Heart left ventricle (tissue), 16 donors: ENCODE measurements around the gene NOL6. TPM values are rescaled to one million over a fixed set of nuclear protein-coding genes. Genes with fewer than 3 reads are reported as not detected.

ENCODE experiments used
- ATAC-seq, 4 donors: fragments of 200-7000 bp; cut with Tn5 transposase; one replicate each; pipeline ENCODE4 v1.9.1; 2020 to 2022; ENCODE audit warnings: moderate library complexity in 4 of 4, mild to moderate bottlenecking in 3 of 4, moderate number of reproducible peaks in 1 of 4
- DNase-seq, 5 donors: peaks; one replicate each; pipeline ENCODE4 v3.0.0-alpha.2; 2020
- H3K27ac ChIP-seq, 12 donors: fragments of 200-600 bp; sonication (generic) in 4 of 12; one replicate each; pipeline versions ENCODE4 v1.5.0 to v1.8.0; 2016 to 2022; ENCODE audit warnings: mild to moderate bottlenecking in 2 of 12
- H3K27me3 ChIP-seq, 9 donors: fragments of 200-600 bp; sonication (generic) in 2 of 9; one replicate each; pipeline versions ENCODE4 v1.5.1 to v1.8.0; 2016 to 2022; ENCODE audit warnings: mild to moderate bottlenecking in 3 of 9
- H3K36me3 ChIP-seq, 9 donors: fragments of 200-600 bp; sonication (generic) in 2 of 9; one replicate each; pipeline versions ENCODE4 v1.5.0 to v1.8.0; 2018 to 2022; ENCODE audit warnings: mild to moderate bottlenecking in 2 of 9
- H3K4me1 ChIP-seq, 12 donors: fragments of 200-600 bp; sonication (generic) in 4 of 12; one replicate each; pipeline versions ENCODE4 v1.5.0 to v1.8.0; 2016 to 2022; ENCODE audit warnings: mild to moderate bottlenecking in 3 of 12
- H3K4me3 ChIP-seq, 12 donors: fragments of 200-600 bp; sonication (generic) in 4 of 12; one replicate each; pipeline versions ENCODE4 v1.5.0 to v1.8.0; 2017 to 2022; ENCODE audit warnings: mild to moderate bottlenecking in 9 of 12, moderate library complexity in 4 of 12
- H3K9me3 ChIP-seq, 12 donors: fragments of 200-600 bp; sonication (generic) in 4 of 12; one replicate each; pipeline versions ENCODE4 v1.5.0 to v1.8.0; 2016 to 2022; ENCODE audit warnings: mild to moderate bottlenecking in 1 of 12
- CTCF ChIP-seq, 12 donors: fragments of 200-600 bp; sonication (generic) in 4 of 12; IDR thresholded peaks; one replicate each; pipeline versions ENCODE4 v1.5.0 to v1.8.0; 2018 to 2022; ENCODE audit warnings: antibody characterized with exemption in 12 of 12, mild to moderate bottlenecking in 5 of 12
- POLR2A ChIP-seq, 2 donors: fragments of 450-650 bp; IDR thresholded peaks; one replicate each; pipeline ENCODE4 v1.6.1; 2017; ENCODE audit warnings: antibody characterized with exemption in 2 of 2, mild to moderate bottlenecking in 2 of 2, moderate library complexity in 2 of 2
- WGBS, 4 donors: extraction: QIAGEN DNeasy Blood & Tissue Kit in 2 of 4; methylation state at CpG; one replicate each; pipeline versions ENCODE4 v1.1.5 to v1.1.7; 2013 to 2018; 5-methylcytosine and 5-hydroxymethylcytosine counted together
- intact Hi-C, 10 donors: fragments of 100-400 bp; cut with DNase I; formaldehyde crosslinking; loops; one replicate each; pipeline versions ENCODE4 v1.11.1 to v1.14.2; 2022
- microRNA-seq, 4 donors: library from miRNA; unstranded; fragments of <30 nt; microRNA quantifications; one replicate each; pipeline versions ENCODE4 to v1.2.0, GENCODE V29; 2017 to 2020
- polyA plus RNA-seq, 2 donors: library from polyadenylated mRNA; stranded (reverse); fragments of 200-250 nt; gene quantifications; one replicate each; pipeline ENCODE4 v1.2.3, GENCODE V29; 2013
- total RNA-seq, 9 donors: library from RNA; depleted of rRNA in 2 of 9; stranded (reverse); fragments of >200 nt in 2 of 9; fragmentation: NEBNext Ultra II Directional in 3 of 9; extraction: Animal tissue kit (Norgen Biotek cat#: 25700) in 3 of 9; gene quantifications; one replicate each; pipeline versions ENCODE4 v1.1.0 to v1.2.4, GENCODE V29; 2016 to 2023
- donor health status: ischemic (EF 13 %, LVEDD 7.1; RV severe dilation, severe dysfunction).
- donor health status: healthy with polysubstance abuse.
- donor health status: DM: no; HTN: yes; CAD: no.
- donor health status: DM: no; HTN: no; CAD: no.
- donor health status: ischemic (EF 25% LVEDD 6.9; RV normal size, moderate dysfunction).
- donor health status: ischemic (EF 25% LVEDD 5.7; RV mildly dilated, moderate dysfunction).
- donor health status: healthy.
- donor health status: DM: yes; HTN: yes; CAD: no.
- donor health status: ischemic (EF 35%, LVEDD 5.7; RV mildly dilated, moderate dysfunction).
- donor health status: nonischemic (EF 11% LVEDD 7.7; RV severe dilation, severe dysfunction).
- donor health status: DM: yes; HTN: yes; CAD: no.
- donor health status: PGD.
- donor health status: ischemic (EF 29% LVEDD 5.4; RV normal size, mild dysfunction).
- donor health status: nonischemic (EF 23%, LVEDD 6.1; RV moderate dilation, normal function).

NOL6 gene
- total and polyA plus RNA-seq, 11 donors, result 11.2 to 28.2 (median 14.9) TPM

- intact Hi-C loops, result loop anchor here in 4 of 10 donors (1.0 to 10.0 kb wide), 5 partner anchors 38 to 59 kb away; no protein-coding TSS in a partner anchor
- peaks cover 0 to 15% (median 5%) of the 10 kb centered on the region in 12 donors for H3K4me1 ChIP-seq
- no peak for ATAC-seq
- 50 to 62% (median 52%) methylated on average over 3 of the region's 3 CpGs for WGBS, 4 donors
- H3K27ac ChIP-seq, result no peak overlapping the region
- TF ChIP-seq CTCF (IDR thresholded peaks at IDR 0.05) (no peak), POLR2A (IDR thresholded peaks at IDR 0.05) (no peak)
- peaks cover 0 to 4% (median 0%) of the 10 kb centered on the region in 9 donors for H3K36me3 ChIP-seq
- no peaks in the 10 kb centered on the region for H3K9me3 ChIP-seq
- no peak overlapping the region for H3K4me3 ChIP-seq
- no peaks in the 10 kb centered on the region for H3K27me3 ChIP-seq
- DNase-seq, result no peak
Observed at GRCh38 chr9:33414268-33414667, 59.5 kb downstream of the NOL6 start.

Small RNA genes lying within 50 kb of the gene (microRNA-seq; reads per million reads assigned to microRNA genes)
- 0 to 1.4 (median 0.19) reads per million in 4 donors for gene MIR6851

Other genes with a start within 250 kb of the NOL6 start
- not detected for gene SPINK4, start 233.8 kb downstream of the NOL6 start, total RNA-seq
- not detected for gene SPINK4, start 233.8 kb downstream of the NOL6 start, polyA plus RNA-seq
- gene BAG1, start 209.2 kb downstream of the NOL6 start, total RNA-seq, result 100 to 1,000 TPM in 6 of 9 donors, 10 to 100 TPM in 3; 71.0 to 144 (median 112) TPM
- gene BAG1, start 209.2 kb downstream of the NOL6 start, polyA plus RNA-seq, result 100 to 1,000 TPM; 110 to 132 TPM
- gene CHMP5, start 208.9 kb downstream of the NOL6 start, total RNA-seq, result 10 to 100 TPM; 37.6 to 58.5 (median 53.0) TPM
- 10 to 100 TPM; 24.7 to 76.5 TPM for gene CHMP5, start 208.9 kb downstream of the NOL6 start, polyA plus RNA-seq
- 10 to 100 TPM; 25.4 to 42.0 (median 36.1) TPM for gene NFX1, start 183.4 kb downstream of the NOL6 start, total RNA-seq
- 10 to 100 TPM; 13.7 to 23.8 TPM for gene NFX1, start 183.4 kb downstream of the NOL6 start, polyA plus RNA-seq
- gene AQP7, start 71.4 kb downstream of the NOL6 start, total RNA-seq, result 100 to 1,000 TPM in 6 of 9 donors, 10 to 100 TPM in 3; 82.5 to 252 (median 113) TPM
- 100 to 1,000 TPM in 1 of 2 donors, 10 to 100 TPM in 1; 32.1 to 216 TPM for gene AQP7, start 71.4 kb downstream of the NOL6 start, polyA plus RNA-seq
- gene AQP3, start 26.3 kb downstream of the NOL6 start, total RNA-seq, result 100 to 1,000 TPM in 1 of 9 donors, 10 to 100 TPM in 6, 1 to 10 TPM in 2; 6.0 to 116 (median 13.3) TPM
- gene AQP3, start 26.3 kb downstream of the NOL6 start, polyA plus RNA-seq, result 10 to 100 TPM in 1 of 2 donors, 1 to 10 TPM in 1; 7.5 to 27.1 TPM
- gene ANKRD18B, start 50.3 kb upstream of the NOL6 start, total RNA-seq, result 1 to 10 TPM in 1 of 9 donors, under 1 TPM in 4, not detected in 4; 0.25 to 1.3 (median 0.40) TPM
- under 1 TPM; 0.14 to 0.91 TPM for gene ANKRD18B, start 50.3 kb upstream of the NOL6 start, polyA plus RNA-seq